ENCODE data around the gene GOLGA8B.
"Not testable (repeated sequence)": the region's sequence is repeated elsewhere in the genome, so short reads cannot be mapped to it uniquely, and the experiment has no call there.

Gene GOLGA8B

GRCh38 chr15:34583399-34584329 lies at the start of gene GOLGA8B:
TSS of gene GOLGA8B (minus strand) at chr15:34583651. CDS start at chr15:34535912, 47,739 bp downstream.
- peak in 1 of 2 experiments; percentile 19 for DNase-seq

GRCh38 chr15:34633165-34633564 lies 49.7 kb upstream of the GOLGA8B start:
- not testable (repeated sequence) for DNase-seq

- DNase-seq: no peak
Observed at GRCh38 chr15:34628577-34629152, 45.2 kb upstream of the GOLGA8B start.

- no peak for DNase-seq
Observed at GRCh38 chr15:34625007-34625406, 41.6 kb upstream of the GOLGA8B start.

- no peak for DNase-seq
Observed at GRCh38 chr15:34621675-34622074, 38.2 kb upstream of the GOLGA8B start.

GRCh38 chr15:34620814-34621213 lies 37.4 kb upstream of the GOLGA8B start:
- DNase-seq: no peak

- DNase-seq: no peak
Observed at GRCh38 chr15:34620142-34620541, 36.7 kb upstream of the GOLGA8B start.

- DNase-seq: no peak
Observed at GRCh38 chr15:34619151-34619550, 35.7 kb upstream of the GOLGA8B start.

- DNase-seq: no peak
Observed at GRCh38 chr15:34618073-34618472, 34.6 kb upstream of the GOLGA8B start.

GRCh38 chr15:34616613-34617012 lies 33.2 kb upstream of the GOLGA8B start:
- no peak for DNase-seq

- no peak for DNase-seq
Observed at GRCh38 chr15:34613997-34614396, 30.5 kb upstream of the GOLGA8B start.

GRCh38 chr15:34613301-34613700 lies 29.9 kb upstream of the GOLGA8B start:
- DNase-seq: no peak

- no peak for DNase-seq
Observed at GRCh38 chr15:34610354-34610753, 26.9 kb upstream of the GOLGA8B start.

- DNase-seq: no peak
Observed at GRCh38 chr15:34609102-34610057, 25.9 kb upstream of the GOLGA8B start.

GRCh38 chr15:34608517-34608916 lies 25.1 kb upstream of the GOLGA8B start:
- no peak for DNase-seq

- DNase-seq: no peak
Observed at GRCh38 chr15:34607832-34608231, 24.4 kb upstream of the GOLGA8B start.

GRCh38 chr15:34606545-34606944 lies 23.1 kb upstream of the GOLGA8B start:
- DNase-seq: no peak

GRCh38 chr15:34606131-34606530 lies 22.7 kb upstream of the GOLGA8B start:
- no peak for DNase-seq

GRCh38 chr15:34603095-34603494 lies 19.6 kb upstream of the GOLGA8B start:
- no peak for DNase-seq

GRCh38 chr15:34600923-34601322 lies 17.5 kb upstream of the GOLGA8B start:
- no peak for DNase-seq

GRCh38 chr15:34598799-34599585 lies 15.5 kb upstream of the GOLGA8B start:
- no peak for DNase-seq

GRCh38 chr15:34597316-34597715 lies 13.9 kb upstream of the GOLGA8B start:
- DNase-seq: no peak
